OCI-LY7 (cell line): ENCODE data around the gene MFSD6.

ENCODE experiments used
- EZH2phosphoT487 ChIP-seq: fragments of 200-600 bp; sonication (generic); IDR thresholded peaks from 2 replicates; pipeline ENCODE4 v1.6.1; 2018; ENCODE audit warnings: low read depth, borderline replicate concordance, mild to moderate bottlenecking, mixed run types, antibody characterized with exemption, low read length, moderate library complexity, mixed read lengths
- TF ChIP-seq, protein P1 (sequence below): fragments of 200-600 bp; sonication (generic); conservative IDR thresholded peaks from 2 replicates; pipeline ENCODE4 v1.5.1; 2014; ENCODE audit warnings: mild to moderate bottlenecking, antibody characterized with exemption, low read length, moderate library complexity, mixed read lengths

DNA sequence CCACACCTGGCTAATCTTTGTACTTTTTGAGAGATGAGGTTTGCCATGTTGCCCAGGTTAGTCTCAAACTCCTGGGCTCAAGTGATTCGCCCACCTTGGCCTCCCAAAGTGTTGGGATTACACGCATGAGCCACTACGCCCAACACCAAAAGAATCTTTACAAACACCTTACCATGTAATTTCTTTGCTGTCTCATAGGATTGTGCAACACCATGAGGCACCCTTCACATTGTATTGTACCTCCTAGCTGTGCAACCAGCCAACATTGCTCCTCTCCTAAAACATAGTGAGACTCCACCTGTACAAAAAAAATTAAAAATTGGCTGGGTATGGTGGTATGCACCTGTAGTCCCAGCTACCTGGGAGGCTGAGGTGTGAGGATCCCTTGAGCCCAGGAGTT lies 3.1 kb upstream of the MFSD6 start:
- TF ChIP-seq, protein P1, sequence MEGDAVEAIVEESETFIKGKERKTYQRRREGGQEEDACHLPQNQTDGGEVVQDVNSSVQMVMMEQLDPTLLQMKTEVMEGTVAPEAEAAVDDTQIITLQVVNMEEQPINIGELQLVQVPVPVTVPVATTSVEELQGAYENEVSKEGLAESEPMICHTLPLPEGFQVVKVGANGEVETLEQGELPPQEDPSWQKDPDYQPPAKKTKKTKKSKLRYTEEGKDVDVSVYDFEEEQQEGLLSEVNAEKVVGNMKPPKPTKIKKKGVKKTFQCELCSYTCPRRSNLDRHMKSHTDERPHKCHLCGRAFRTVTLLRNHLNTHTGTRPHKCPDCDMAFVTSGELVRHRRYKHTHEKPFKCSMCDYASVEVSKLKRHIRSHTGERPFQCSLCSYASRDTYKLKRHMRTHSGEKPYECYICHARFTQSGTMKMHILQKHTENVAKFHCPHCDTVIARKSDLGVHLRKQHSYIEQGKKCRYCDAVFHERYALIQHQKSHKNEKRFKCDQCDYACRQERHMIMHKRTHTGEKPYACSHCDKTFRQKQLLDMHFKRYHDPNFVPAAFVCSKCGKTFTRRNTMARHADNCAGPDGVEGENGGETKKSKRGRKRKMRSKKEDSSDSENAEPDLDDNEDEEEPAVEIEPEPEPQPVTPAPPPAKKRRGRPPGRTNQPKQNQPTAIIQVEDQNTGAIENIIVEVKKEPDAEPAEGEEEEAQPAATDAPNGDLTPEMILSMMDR: no peak
- TF ChIP-seq EZH2phosphoT487: no peak
